CD4-positive, alpha-beta T cell (primary cell): Measurements from ENCODE around the gene RCAN2. TPM values are rescaled to one million over a fixed set of nuclear protein-coding genes. Genes with fewer than 3 reads are reported as not detected.

Source experiments
- ATAC-seq: fragments of 200-7000 bp; cut with Tn5 transposase; one replicate; pipeline ENCODE4 v1.10.0; 2022; ENCODE audit warnings: mild to moderate bottlenecking; ENCODE audit not compliant: poor library complexity
- CTCF ChIA-PET: fragments of 350-600 bp; sonication (Branson Sonifier 250); formaldehyde crosslinking; loops from one replicate; lab custom pipeline; 2021; ENCODE audit warnings: antibody characterized with exemption, inconsistent platforms; lab: Charles Lee
- POLR2A ChIA-PET: fragments of 350-600 bp; sonication (Branson Sonifier 250); formaldehyde crosslinking; loops from one replicate; lab custom pipeline; 2021; ENCODE audit warnings: antibody characterized with exemption, inconsistent platforms; lab: Charles Lee
- DNase-seq, 14 experiments: peaks; one replicate each; pipeline ENCODE4 v3.0.0-alpha.2; 2013 to 2020; ENCODE audit warnings: mixed read lengths in 2 of 14
- H3K27ac ChIP-seq, 2 donors: one replicate each; pipeline versions ENCODE4 v1.5.1 to v1.7.0; 2013; ENCODE audit warnings: low read length in 2 of 2, low read depth in 1 of 2, mild to moderate bottlenecking in 1 of 2
- H3K27me3 ChIP-seq, 2 experiments: 1 replicate in 1 of 2; 2 replicates in 1 of 2; pipeline versions ENCODE4 v1.6.1 to v1.7.0; 2013; ENCODE audit warnings: low read length in 2 of 2, control low read depth in 1 of 2, mild to moderate bottlenecking in 1 of 2, moderate library complexity in 1 of 2; ENCODE audit not compliant: insufficient read depth in 2 of 2, control insufficient read depth in 1 of 2
- H3K36me3 ChIP-seq: one replicate; pipeline ENCODE4 v1.6.1; 2013; ENCODE audit warnings: low read length, control low read depth; ENCODE audit not compliant: insufficient read depth
- H3K4me1 ChIP-seq: one replicate; pipeline ENCODE4 v1.6.1; 2013; ENCODE audit warnings: low read length, control low read depth; ENCODE audit not compliant: insufficient read depth
- H3K4me3 ChIP-seq: one replicate; pipeline ENCODE4 v1.5.1; 2013; ENCODE audit warnings: mild to moderate bottlenecking, low read length, moderate library complexity
- H3K9me3 ChIP-seq, 2 experiments: 1 replicate in 1 of 2; 2 replicates in 1 of 2; pipeline versions ENCODE4 v1.6.1 to v1.7.0; 2013; ENCODE audit warnings: low read length in 2 of 2, mild to moderate bottlenecking in 2 of 2, control low read depth in 1 of 2, moderate library complexity in 1 of 2; ENCODE audit not compliant: control insufficient read depth in 1 of 2, insufficient read depth in 1 of 2
- H3K27ac Mint-ChIP-seq: one replicate; pipeline ENCODE4 v1.8.0; 2020; ENCODE audit warnings: mixed read lengths
- H3K27me3 Mint-ChIP-seq: one replicate; pipeline ENCODE4 v1.8.0; 2021; ENCODE audit warnings: mixed read lengths
- H3K36me3 Mint-ChIP-seq: one replicate; pipeline ENCODE4 v1.8.0; 2021; ENCODE audit warnings: low read depth, mixed read lengths
- H3K4me1 Mint-ChIP-seq: one replicate; pipeline ENCODE4 v1.8.0; 2021; ENCODE audit warnings: low read depth, mixed read lengths
- H3K4me3 Mint-ChIP-seq: one replicate; pipeline ENCODE4 v1.8.0; 2020; ENCODE audit warnings: mild to moderate bottlenecking, mixed read lengths
- H3K9me3 Mint-ChIP-seq: one replicate; pipeline ENCODE4 v1.8.0; 2020; ENCODE audit warnings: mixed read lengths
- CTCF ChIP-seq: fragments of 200-600 bp; IDR thresholded peaks from one replicate; pipeline ENCODE4 v1.8.0; 2022; ENCODE audit warnings: antibody characterized with exemption, mild to moderate bottlenecking
- intact Hi-C, 2 experiments: fragments of 100-400 bp; cut with DNase I in 1 of 2; cut with micrococcal nuclease in 1 of 2; formaldehyde crosslinking; loops; one replicate each; pipeline versions ENCODE4 v1.15.1 to v1.9.0; 2023 to 2025; cut with DNase I, micrococcal nuclease
- total RNA-seq, 174 experiments: library from RNA in 2 of 174; stranded (reverse) in 2 of 174; gene quantifications; one replicate each; pipeline ENCODE4 v1.2.3 and lab custom pipeline; 2021 to 2026

RCAN2 gene
- total RNA-seq, 2 experiments from 2014 or later = not detected

- POLR2A ChIA-PET = no interaction called here
- Histone ChIP-seq H3K9me3 (no peaks in the 10 kb centered on the region), H3K4me1 (no peaks in the 10 kb centered on the region), H3K36me3 (no peaks in the 10 kb centered on the region), H3K4me3 (no peak overlapping the region), H3K27me3 (peaks cover 6 to 13% of the 10 kb centered on the region in 2 experiments), H3K27ac (no peak overlapping the region)
- H3K27ac Mint-ChIP-seq = no peak overlapping the region
- no peak for DNase-seq
- intact Hi-C loops = no loop called here
- H3K36me3 Mint-ChIP-seq = no peaks in the 10 kb centered on the region
- no peaks in the 10 kb centered on the region for H3K4me1 Mint-ChIP-seq
- CTCF ChIA-PET = no interaction called here
- no peak for TF ChIP-seq CTCF
- ATAC-seq = no peak
- no peaks in the 10 kb centered on the region for H3K9me3 Mint-ChIP-seq
- H3K4me3 Mint-ChIP-seq = no peak overlapping the region
- H3K27me3 Mint-ChIP-seq = peaks cover 33% of the 10 kb centered on the region
Observed at GRCh38 chr6:46476301-46476700, 14.9 kb downstream of the RCAN2 start.

GRCh38 chr6:46473881-46474280 is 17.4 kb downstream of the RCAN2 start:
- Histone ChIP-seq H3K36me3 (no peaks in the 10 kb centered on the region), H3K4me3 (no peak overlapping the region), H3K27me3 (peaks cover 6 to 13% of the 10 kb centered on the region in 2 experiments), H3K9me3 (no peaks in the 10 kb centered on the region), H3K27ac (no peak overlapping the region), H3K4me1 (no peaks in the 10 kb centered on the region)
- no peak for TF ChIP-seq CTCF
- Mint-ChIP-seq H3K9me3 (no peaks in the 10 kb centered on the region), H3K4me1 (no peaks in the 10 kb centered on the region), H3K27me3 (peaks cover 41% of the 10 kb centered on the region), H3K4me3 (no peak overlapping the region), H3K36me3 (no peaks in the 10 kb centered on the region), H3K27ac (no peak overlapping the region)
- CTCF ChIA-PET = no interaction called here
- intact Hi-C loops = no loop called here
- DNase-seq (no peak), ATAC-seq (no peak)
- POLR2A ChIA-PET = no interaction called here

- CTCF ChIA-PET = no interaction called here
- Mint-ChIP-seq H3K9me3 (no peaks in the 10 kb centered on the region), H3K36me3 (no peaks in the 10 kb centered on the region), H3K4me3 (no peak overlapping the region), H3K27me3 (peaks cover 47% of the 10 kb centered on the region), H3K4me1 (no peaks in the 10 kb centered on the region), H3K27ac (no peak overlapping the region)
- H3K9me3 ChIP-seq = no peaks in the 10 kb centered on the region
- peaks cover 6 to 13% of the 10 kb centered on the region in 2 experiments for H3K27me3 ChIP-seq
- no peaks in the 10 kb centered on the region for H3K36me3 ChIP-seq
- ATAC-seq = no peak
- intact Hi-C loops = no loop called here
- POLR2A ChIA-PET = no interaction called here
- no peak for TF ChIP-seq CTCF
- no peak overlapping the region for H3K4me3 ChIP-seq
- no peak for DNase-seq
- no peak overlapping the region for H3K27ac ChIP-seq
- H3K4me1 ChIP-seq = no peaks in the 10 kb centered on the region
Observed at GRCh38 chr6:46472243-46472642, 19.0 kb downstream of the RCAN2 start.
